ENCODE results near the gene EIF2D.
"Not testable (repeated sequence)": the region's sequence is repeated elsewhere in the genome, so short reads cannot be mapped to it uniquely, and the experiment has no call there.

EIF2D gene

DNA sequence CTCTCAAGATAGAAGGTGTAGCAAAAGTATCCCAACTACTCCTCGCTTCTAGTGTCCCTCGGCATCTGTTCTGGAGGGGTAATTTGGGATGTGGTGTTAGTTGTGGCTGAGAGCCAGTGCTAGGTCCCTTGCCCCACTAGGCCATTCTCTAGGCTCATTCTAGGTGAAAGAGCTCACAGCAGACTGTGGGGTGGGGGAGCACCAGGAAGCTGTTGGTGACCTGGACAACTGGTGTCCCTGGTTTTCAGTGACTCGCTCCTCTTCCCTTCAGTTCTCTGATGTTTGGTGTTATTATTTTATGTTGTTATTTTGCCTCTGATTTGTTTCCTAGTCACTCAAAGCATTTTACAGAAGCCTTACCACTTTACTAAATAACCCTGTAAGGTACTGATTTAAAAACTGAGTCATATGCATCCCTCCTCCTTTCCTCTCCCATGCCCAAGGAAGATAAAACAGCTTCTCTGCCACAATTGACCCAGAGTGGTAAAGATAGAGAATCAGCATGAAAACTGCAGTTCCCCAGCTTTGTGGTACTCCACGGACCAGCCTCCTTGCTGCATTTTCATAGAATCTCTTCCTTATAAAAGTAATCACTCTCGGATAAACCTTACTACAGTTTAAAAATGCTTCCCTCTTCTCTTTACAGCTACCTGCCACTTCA is 37.1 kb upstream of the EIF2D start:
- TF ChIP-seq CTCF (IDR thresholded peaks at IDR 0.05; ENCODE audit: control insufficient read depth, insufficient read depth, low read depth, low read length, missing control alignments) = no peak
- no peak for DNase-seq (ENCODE audit: low read depth)
- H3K4me3 ChIP-seq (ENCODE audit: control insufficient read depth, low read depth, low read length) = no peak overlapping the region

GRCh38 chr1:206647224-206647623 is 35.0 kb upstream of the EIF2D start:
- no peak overlapping the region for H3K4me3 ChIP-seq (ENCODE audit: control insufficient read depth, low read depth, low read length)
- DNase-seq (ENCODE audit: low read depth) = no peak

GRCh38 chr1:206646504-206646903 is 34.2 kb upstream of the EIF2D start:
- DNase-seq (ENCODE audit: low read depth) = no peak
- no peak overlapping the region for H3K4me3 ChIP-seq (ENCODE audit: control insufficient read depth, low read depth, low read length)
- no peak for TF ChIP-seq CTCF (IDR thresholded peaks at IDR 0.05; ENCODE audit: control insufficient read depth, insufficient read depth, low read depth, low read length, missing control alignments)

More at GRCh38 chr1:206647224-206647623, 35.0 kb upstream of the EIF2D start:
- no peak for TF ChIP-seq CTCF (IDR thresholded peaks at IDR 0.05; ENCODE audit: control insufficient read depth, insufficient read depth, low read depth, low read length, missing control alignments)

DNA sequence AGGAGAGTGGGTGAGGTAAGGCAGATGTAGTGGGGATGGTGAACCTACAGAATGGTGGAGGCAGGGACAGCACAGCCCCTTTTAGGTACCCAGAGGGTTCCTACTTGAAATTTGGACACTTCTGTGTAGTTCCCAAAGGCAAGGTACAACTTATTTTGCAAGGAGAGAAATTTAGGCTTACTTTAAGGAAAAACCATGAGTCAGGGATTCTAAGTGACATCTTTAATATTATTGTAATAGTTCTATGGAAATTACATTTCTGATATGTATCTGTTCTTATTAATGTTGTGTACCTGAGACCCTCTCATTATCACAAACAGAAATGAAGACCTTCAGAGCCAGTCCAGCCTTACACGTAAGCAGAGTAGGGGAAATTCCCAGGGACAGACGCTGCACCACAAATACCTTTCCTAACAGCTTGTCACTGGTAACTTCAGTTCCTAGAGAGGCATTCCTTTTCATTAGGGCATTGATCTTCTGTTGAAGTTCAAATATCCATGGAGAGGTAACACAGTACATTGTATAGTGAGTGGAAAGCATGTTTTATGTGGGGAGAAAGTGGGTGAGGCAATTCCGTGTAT is 30.9 kb upstream of the EIF2D start:
- no peak for DNase-seq (ENCODE audit: low read depth)
- TF ChIP-seq CTCF (IDR thresholded peaks at IDR 0.05; ENCODE audit: control insufficient read depth, insufficient read depth, low read depth, low read length, missing control alignments) = no peak
- H3K4me3 ChIP-seq (ENCODE audit: control insufficient read depth, low read depth, low read length) = no peak overlapping the region

- DNase-seq (ENCODE audit: low read depth); H3K4me3 ChIP-seq (ENCODE audit: control insufficient read depth, low read depth, low read length): not testable (repeated sequence)
These were observed 29.8 kb upstream of the EIF2D start for GRCh38 chr1:206642074-206642473.

DNA sequence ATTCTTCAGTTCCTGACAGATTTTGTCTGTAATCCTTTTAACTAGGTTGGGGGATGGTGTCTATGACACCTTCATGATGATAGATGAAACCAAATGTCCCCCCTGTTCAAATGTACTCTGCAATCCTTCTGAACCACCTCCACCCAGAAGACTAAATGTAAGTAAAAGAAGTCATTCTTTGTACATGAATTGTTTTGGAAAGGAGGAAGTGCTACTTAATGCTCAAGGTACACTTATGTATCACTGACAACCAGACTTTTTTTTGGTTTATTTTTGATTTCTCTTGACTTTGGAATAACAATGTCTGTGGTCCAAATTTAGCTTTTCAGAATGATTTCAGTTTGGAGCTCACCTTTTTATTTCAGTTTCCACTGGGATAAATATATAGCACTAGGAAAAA is 25.3 kb upstream of the EIF2D start:
- H3K4me3 ChIP-seq (ENCODE audit: control insufficient read depth, low read depth, low read length) = no peak overlapping the region
- DNase-seq (ENCODE audit: low read depth) = no peak
- TF ChIP-seq CTCF (IDR thresholded peaks at IDR 0.05; ENCODE audit: control insufficient read depth, insufficient read depth, low read depth, low read length, missing control alignments) = no peak

GRCh38 chr1:206636671-206637070 is 24.4 kb upstream of the EIF2D start:
- no peak for TF ChIP-seq CTCF (IDR thresholded peaks at IDR 0.05; ENCODE audit: control insufficient read depth, insufficient read depth, low read depth, low read length, missing control alignments)
- no peak for DNase-seq (ENCODE audit: low read depth)
- peak overlapping the region; percentile 65 for H3K4me3 ChIP-seq (ENCODE audit: control insufficient read depth, low read depth, low read length)
